PFSK-1 (cell line): ENCODE results near the gene TBCD.

ENCODE experiments used
- FOXP2 ChIP-seq: optimal IDR thresholded peaks from 2 replicates; pipeline ENCODE3; 2011; ENCODE audit warnings: borderline replicate concordance, control low read depth, inconsistent platforms; ENCODE audit not compliant: insufficient read depth; ENCODE audit errors: extremely low read length, extremely low read depth
- POLR2AphosphoS5 ChIP-seq: IDR thresholded peaks from 2 replicates; pipeline ENCODE4 v1.6.1; 2012; ENCODE audit warnings: low read depth, mild to moderate bottlenecking, control low read depth, low read length, moderate library complexity
- TAF1 ChIP-seq: IDR thresholded peaks from 2 replicates; pipeline ENCODE4 v1.6.1; 2012; ENCODE audit warnings: low read length, control low read depth, borderline replicate concordance; ENCODE audit not compliant: insufficient read depth

- TF ChIP-seq POLR2AphosphoS5 (no peak), FOXP2 (no peak), TAF1 (no peak)
Measured at GRCh38 chr17:82943339-82943738, 191.5 kb downstream of the TBCD start.
